ENCODE measurements around the gene CASP5.
"Not testable (repeated sequence)": the region's sequence is repeated elsewhere in the genome, so short reads cannot be mapped to it uniquely, and the experiment has no call there.

Gene CASP5

GRCh38 chr11:105023003-105023402, at the start of gene CASP5:
CASP5 (minus strand) TSS chr11:105023168; CDS start chr11:105023136, 32 bp downstream.
- no peak for DNase-seq (ENCODE audit: low spot score)

DNA sequence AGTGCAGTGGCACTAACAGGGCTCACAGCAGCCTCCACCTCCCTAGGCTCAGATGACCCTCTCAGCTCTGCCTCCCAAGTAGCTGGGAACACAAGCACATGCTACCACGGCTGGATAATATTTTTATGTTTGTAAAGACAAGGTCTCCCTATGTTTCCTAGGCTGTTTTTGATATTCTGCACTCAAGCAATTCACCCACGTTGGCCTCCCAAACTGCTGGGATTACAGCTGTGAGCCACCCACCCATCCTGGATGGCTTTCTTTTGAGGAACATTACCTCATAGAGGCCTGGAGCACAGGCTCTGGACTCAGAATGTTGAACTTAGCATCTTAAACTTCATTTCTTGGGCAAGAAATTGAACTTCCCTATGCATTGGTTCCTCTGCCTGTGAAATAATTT, 49.1 kb upstream of the CASP5 start:
- not testable (repeated sequence) for DNase-seq (ENCODE audit: low spot score)

DNA sequence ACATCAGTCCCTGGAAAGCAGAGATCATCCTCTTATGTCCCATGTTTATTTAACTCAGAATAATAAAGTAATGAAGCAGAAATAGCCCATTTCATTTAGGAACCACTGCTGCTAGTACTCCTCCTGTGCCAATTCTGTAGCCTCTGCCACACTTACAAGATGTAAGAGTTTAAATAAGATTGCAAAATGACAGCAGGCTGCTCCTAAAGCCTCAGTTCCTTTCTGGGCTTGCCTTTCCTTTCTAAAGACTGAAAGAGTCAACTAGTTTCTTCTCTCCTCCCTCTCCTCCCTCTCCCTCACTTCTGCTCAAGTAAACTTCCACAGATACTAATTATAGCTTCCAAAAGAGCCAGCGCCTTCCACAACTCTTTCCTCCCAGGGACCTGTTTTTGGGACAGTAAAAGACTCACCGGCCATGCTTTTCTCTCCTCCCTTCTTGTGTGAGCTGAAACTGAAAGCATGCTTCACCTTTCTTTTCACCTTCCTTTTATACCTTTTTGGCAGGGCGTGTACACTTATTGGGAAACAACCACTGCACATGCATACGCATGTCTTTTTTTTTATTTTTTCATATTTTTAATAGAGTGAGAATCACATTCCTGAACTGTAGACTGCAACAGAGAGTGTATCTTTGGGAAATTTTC, 48.2 kb upstream of the CASP5 start:
- DNase-seq (ENCODE audit: low spot score) = no peak

DNA sequence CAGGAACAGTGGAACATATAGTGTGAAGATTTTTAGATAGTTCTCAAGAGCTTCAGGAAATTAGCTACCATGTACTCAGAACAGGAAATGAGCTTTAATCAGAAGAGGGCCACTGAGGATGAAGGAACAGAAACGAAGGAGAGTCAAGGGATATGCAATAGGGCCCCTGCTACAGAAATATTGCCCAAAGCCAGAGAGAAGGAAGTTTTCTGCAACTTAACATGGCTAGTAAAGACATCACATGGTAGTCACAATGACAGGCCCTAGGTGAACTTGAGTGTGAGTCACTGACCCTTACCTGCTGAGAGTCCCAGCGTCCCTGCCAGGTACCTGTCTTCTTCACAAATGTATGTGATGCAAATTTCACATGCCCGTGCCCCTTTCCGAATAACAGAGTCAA, 47.3 kb upstream of the CASP5 start:
- no peak for DNase-seq (ENCODE audit: low spot score)

DNA sequence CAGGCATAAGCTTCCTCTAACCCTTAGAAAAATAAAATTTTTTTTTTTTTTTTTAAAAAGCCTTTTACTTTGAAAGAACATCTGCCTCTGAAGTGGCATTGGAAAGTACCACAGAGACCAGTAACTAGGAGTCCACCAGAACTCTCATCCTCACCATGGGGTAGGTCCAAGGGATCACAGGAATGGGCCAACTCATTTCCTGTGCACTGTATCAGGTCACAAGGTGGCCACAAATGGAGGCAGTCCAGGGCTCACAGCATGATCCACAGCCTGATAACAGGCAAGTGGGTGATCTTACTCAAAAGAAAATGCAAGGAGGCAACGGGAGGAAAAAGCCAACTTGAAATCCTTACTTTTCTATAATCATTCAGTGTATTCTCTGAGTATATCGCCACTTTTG, 46.8 kb upstream of the CASP5 start:
- not testable (repeated sequence) for DNase-seq (ENCODE audit: low spot score)

DNA sequence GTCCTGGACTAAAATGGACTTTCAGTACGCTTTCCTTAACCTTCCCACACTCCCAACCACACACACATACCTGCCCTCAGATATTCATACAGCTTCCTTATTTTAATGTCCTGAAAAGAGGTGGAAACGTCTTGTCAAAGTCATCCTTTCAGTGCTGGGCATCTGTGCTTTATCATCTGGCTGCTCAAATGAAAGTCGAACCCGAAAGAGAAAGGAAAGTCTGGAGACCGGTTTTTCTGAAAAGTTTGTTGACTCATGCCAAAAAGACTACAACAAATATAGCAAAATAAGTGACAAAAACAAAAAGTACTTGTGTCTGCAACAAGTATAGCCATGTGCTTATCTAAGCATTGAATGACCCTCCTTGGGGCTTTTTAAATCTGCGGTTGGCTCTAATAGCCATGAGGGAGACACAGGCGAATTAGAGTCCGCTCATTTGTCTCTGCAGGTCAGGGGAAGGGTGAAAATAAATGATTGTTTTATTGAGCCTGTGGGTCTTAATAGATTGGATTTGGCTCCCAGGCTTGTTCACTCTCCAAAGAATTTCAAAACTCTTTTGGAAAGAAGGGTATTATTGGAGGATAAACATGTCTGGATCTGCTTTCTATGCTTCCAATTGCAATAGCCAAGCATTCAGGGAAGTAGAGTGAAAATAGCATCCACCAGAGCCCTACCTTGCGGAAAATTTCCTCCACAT, 40.4 kb upstream of the CASP5 start:
- not testable (repeated sequence) for DNase-seq (ENCODE audit: low spot score)

DNA sequence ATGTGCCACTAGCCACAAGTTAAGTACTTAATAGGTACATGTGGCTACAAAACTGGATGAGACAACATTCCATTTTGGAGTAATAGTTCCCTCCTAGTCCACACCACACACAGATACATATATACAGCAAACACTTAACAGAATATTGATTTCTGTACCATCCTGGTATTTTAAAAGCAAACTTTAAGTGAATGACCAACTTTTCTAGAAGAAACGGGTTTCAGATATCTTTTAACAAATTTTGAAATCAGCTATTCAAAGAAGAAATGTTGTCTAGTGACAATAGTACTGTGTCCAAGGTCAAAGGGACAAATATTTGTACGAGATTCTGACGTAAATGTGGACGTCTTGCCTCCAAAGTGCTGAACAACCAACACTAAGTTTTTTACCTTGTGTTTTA, 34.5 kb upstream of the CASP5 start:
- no peak for DNase-seq (ENCODE audit: low spot score)

GRCh38 chr11:105056446-105056845, 33.5 kb upstream of the CASP5 start:
- no peak for DNase-seq (ENCODE audit: low spot score)

- no peak for DNase-seq (ENCODE audit: low spot score)
These were observed 31.9 kb upstream of the CASP5 start for GRCh38 chr11:105054723-105055493.

DNA sequence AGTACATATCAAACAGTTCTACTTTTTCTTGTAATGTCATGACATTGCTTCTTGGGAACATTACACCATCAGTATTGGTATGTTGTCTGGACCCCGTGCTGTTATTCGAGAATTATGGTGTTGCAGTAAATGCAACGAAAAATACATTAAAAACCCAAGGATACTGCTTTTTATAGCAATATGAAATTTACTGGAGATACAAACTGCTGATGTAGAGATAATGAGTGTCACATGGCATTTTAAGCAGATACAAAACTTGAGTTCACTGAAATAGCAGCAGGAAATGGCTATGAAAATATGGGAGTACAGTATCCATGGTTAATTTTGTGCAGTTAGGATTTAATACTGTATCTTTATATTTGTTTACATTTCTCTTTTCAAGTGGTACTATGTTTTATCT, 29.5 kb upstream of the CASP5 start:
- no peak for DNase-seq (ENCODE audit: low spot score)

DNA sequence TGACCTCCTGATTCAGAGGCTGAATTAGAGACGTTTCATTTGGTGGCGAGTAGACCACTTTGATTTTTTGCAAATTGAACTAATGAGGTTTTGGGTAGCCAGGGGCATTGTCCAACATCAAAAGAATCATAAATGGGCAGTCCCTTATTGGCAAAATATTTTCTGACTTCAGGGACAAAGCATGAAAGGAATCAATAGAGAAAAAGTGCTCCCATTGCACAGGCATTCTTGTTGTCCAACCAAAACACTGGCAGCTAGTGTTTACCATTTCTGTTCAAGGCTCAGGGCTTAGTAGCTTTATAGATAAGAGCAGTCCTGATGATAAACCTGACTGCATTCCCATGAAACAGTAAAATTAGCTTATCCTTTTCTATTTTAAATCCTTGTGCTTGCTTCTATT, 28.6 kb upstream of the CASP5 start:
- no peak for DNase-seq (ENCODE audit: low spot score)

GRCh38 chr11:105049481-105049880, 26.5 kb upstream of the CASP5 start:
- no peak for DNase-seq (ENCODE audit: low spot score)

- DNase-seq (ENCODE audit: low spot score) = peak; percentile 87
These were observed 24.1 kb upstream of the CASP5 start for GRCh38 chr11:105046898-105047579.

DNA sequence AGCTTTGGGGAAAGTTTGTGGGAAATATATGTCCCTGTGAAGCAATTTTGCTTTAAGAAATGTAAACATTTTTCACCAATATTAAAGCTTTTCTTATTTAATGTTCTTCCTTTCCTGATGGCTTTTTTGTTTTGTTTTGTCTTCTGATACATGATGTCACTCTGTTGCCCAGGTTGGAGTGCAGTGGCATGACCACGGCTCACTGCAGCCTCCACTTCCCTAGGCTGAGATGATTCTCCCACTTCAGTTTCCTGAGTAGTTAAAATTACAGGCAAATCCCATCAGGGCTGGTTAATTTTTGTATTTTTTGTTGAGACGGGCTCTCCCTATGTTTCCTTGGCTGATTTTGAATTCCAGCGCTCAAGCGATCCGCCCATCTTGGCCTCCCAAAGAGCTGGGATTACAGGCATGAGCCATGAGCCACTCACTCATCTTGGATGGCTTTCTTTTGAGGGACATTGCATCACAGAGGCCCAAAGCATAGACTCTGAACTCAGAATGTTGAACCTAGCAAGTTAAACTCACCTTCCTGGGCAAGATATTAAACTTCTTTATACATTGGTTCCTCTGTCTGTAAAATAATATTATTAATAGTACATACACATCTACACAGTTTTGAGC, 22.8 kb upstream of the CASP5 start:
- DNase-seq (ENCODE audit: low spot score) = no peak

DNA sequence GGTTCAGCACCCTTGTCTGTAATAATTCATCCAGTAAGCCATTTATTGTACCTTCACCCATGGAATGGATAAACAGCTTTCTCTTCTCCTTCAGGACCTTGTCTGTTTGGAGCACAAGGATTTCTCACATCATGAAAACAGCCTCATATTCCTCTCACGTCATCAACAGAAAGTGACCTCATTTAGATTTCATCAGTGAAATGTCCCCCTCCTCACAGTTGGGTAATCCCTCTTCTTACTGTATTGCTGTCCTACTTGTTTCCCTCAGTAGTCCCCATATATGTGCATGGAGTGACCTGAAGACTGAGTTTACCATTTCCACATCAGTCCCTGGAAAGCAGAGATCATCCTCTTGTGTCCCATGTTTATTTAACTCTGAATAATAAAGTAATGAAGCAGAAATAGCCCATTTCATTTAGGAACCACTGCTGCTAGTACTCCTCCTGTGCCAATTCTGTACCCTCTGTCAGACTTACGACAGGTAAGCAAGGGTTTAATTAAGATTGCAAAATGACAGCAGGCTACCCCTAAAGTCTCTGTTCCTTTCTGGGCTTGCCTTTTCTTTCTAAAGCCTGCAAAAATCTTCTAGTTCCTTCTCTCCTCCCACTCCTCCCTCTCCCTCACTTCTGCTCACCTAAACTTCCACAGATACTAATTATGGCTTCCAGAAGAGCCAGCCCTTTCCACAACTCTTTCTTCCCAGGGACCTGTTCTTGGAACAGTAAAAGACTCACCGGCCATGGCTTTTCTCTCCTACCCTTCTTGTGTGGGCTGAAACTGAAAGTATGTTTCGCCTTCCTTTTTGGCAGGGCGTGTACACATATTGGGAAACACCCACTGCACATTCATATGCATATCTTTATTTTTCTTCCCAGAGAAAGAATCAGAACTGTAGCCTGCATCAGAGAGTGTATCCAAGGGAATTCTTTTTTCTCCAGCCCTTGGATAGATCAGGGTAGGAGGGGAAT, 21.9 kb upstream of the CASP5 start, which contains the start of gene CARD16:
Gene CARD16, minus strand, starts transcription at position 779 of the 968 bp plus-strand sequence. Its CDS starts 38 bp downstream, at position 741.
- peak; percentile 21 for DNase-seq (ENCODE audit: low spot score)

GRCh38 chr11:105042178-105042577, 19.2 kb upstream of the CASP5 start:
- no peak for DNase-seq (ENCODE audit: low spot score)

- DNase-seq (ENCODE audit: low spot score) = no peak
These were observed 17.7 kb upstream of the CASP5 start for GRCh38 chr11:105040703-105041102.

GRCh38 chr11:105034813-105035620, 12.0 kb upstream of the CASP5 start, which contains the start of gene CASP1:
CASP1 (minus strand) TSS chr11:105035144; CDS start chr11:105035113, 31 bp downstream.
- peak; percentile 48 for DNase-seq (ENCODE audit: low spot score)

GRCh38 chr11:105034388-105034787, 11.4 kb upstream of the CASP5 start:
- not testable (repeated sequence) for DNase-seq (ENCODE audit: low spot score)

DNA sequence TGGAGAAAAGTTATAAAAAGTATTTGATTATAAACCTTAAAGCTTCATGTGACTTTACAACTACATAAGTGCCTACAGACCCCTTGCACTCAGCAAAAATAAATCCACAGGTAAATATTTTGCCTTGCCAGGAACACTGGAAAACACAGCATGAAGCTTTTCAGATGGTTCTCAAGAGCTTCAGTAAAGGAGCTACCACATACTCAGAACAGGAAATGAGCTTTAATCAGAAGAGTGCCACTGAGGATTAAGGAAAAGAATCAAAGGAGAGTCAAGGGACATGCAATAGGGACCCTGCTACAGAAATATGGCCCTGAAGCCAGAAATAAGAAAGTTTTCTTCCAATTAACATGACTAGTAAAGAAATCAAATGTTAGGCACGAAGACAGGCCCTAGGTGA, 10.8 kb upstream of the CASP5 start:
- no peak for DNase-seq (ENCODE audit: low spot score)
